ENCODE results near the gene RFX2.
A peak's percentile ranks its signal among the peaks of the same experiment; 100 is the strongest.
"Not testable (repeated sequence)": the region's sequence is repeated elsewhere in the genome, so short reads cannot be mapped to it uniquely, and the experiment has no call there.

Gene RFX2

GRCh38 chr19:5993648-5994358 lies 116.5 kb downstream of the RFX2 start:
- peak in 1 of 51 donors; percentile 11 for DNase-seq

- DNase-seq = no peak
Measured at GRCh38 chr19:5993201-5993600, 117.1 kb downstream of the RFX2 start.

- no peak for DNase-seq
Measured at GRCh38 chr19:5992756-5993155, 117.5 kb downstream of the RFX2 start.

- DNase-seq = no peak
Measured at GRCh38 chr19:5991244-5991838, 119.0 kb downstream of the RFX2 start.

GRCh38 chr19:5990289-5990797 lies 120.0 kb downstream of the RFX2 start:
- no peak for DNase-seq

- no peak for DNase-seq
Measured at GRCh38 chr19:5989388-5990074, 120.8 kb downstream of the RFX2 start.

- peak in 1 of 51 donors; percentile 11 for DNase-seq
Measured at GRCh38 chr19:5988517-5989387, 121.5 kb downstream of the RFX2 start.

- peak in 46 of 51 donors; percentile 7 to 80 (median 48) for DNase-seq
Measured at GRCh38 chr19:5987077-5987818, 123.1 kb downstream of the RFX2 start.

GRCh38 chr19:5985837-5986236 lies 124.5 kb downstream of the RFX2 start:
- not testable (repeated sequence) for DNase-seq

GRCh38 chr19:5985098-5985783 lies 125.1 kb downstream of the RFX2 start:
- DNase-seq = no peak

GRCh38 chr19:5984600-5984999 lies 125.7 kb downstream of the RFX2 start:
- no peak for DNase-seq

- no peak for DNase-seq
Measured at GRCh38 chr19:5983367-5983955, 126.8 kb downstream of the RFX2 start.

GRCh38 chr19:5978606-5979552 lies 131.4 kb downstream of the RFX2 start:
- DNase-seq = no peak

- DNase-seq = peak; percentile 67 to 99 (median 96)
Measured at GRCh38 chr19:5977785-5978605, 132.3 kb downstream of the RFX2 start, which contains the start of gene RANBP3. TSS of gene RANBP3 (minus strand) at chr19:5978140. CDS start at chr19:5978082, 58 bp downstream.

GRCh38 chr19:5977222-5977784 lies 133.0 kb downstream of the RFX2 start:
- DNase-seq = peak in 2 of 51 donors; percentile 34 to 52

GRCh38 chr19:5976768-5977167 lies 133.5 kb downstream of the RFX2 start:
- no peak for DNase-seq

- DNase-seq = no peak
Measured at GRCh38 chr19:5975388-5975728, 134.9 kb downstream of the RFX2 start.

Measured in hypothalamus (tissue), 51 donors.